Melanocyte of skin (primary cell): ENCODE results near the gene SFTPA2. TPM values are rescaled to one million over a fixed set of nuclear protein-coding genes. Genes with fewer than 3 reads are reported as not detected.

Experiments used
- small RNA-seq, 2 donors: library from RNA; depleted of rRNA; stranded (forward); fragments of <200 nt; gene quantifications; one replicate each; pipeline ENCODE3, GENCODE V24; 2012
- total RNA-seq, 2 donors: library from RNA; depleted of rRNA; stranded (reverse); fragments of >200 nt; gene quantifications; 2 replicates each; pipeline ENCODE4 v1.2.3, GENCODE V29; 2012

The SFTPA2 gene
- not detected for total RNA-seq

DNA sequence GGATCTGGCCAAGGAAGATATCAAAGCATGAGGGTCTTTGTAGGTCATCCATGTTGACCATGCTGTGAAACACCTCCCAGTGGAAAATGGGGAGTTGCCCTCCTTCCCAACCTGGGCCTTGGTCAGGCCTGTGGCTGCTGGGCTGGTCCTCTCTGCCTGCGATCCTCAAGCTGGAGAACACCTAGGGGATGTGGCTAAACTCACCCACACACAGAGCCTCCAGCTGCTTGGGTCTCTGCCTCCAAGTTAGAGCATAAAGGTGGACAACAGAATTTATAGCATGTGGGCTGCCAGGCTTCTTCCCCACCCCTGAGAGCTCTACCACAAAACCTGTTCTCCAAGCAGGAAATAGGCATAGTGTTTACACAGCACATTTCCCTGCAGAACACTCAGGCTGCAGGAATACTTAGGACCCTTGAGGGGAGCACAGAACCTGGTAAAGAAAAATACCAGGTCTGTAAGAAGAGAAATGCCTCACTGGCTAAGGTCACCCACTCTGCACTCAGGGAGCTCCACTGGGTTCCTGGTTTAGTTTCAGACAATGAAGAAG, at the start of gene SFTPA2:
SFTPA2 (minus strand) TSS at position 248 of the 550 bp plus-strand sequence. CDS start 924 bp downstream, outside the sequence.

DNA sequence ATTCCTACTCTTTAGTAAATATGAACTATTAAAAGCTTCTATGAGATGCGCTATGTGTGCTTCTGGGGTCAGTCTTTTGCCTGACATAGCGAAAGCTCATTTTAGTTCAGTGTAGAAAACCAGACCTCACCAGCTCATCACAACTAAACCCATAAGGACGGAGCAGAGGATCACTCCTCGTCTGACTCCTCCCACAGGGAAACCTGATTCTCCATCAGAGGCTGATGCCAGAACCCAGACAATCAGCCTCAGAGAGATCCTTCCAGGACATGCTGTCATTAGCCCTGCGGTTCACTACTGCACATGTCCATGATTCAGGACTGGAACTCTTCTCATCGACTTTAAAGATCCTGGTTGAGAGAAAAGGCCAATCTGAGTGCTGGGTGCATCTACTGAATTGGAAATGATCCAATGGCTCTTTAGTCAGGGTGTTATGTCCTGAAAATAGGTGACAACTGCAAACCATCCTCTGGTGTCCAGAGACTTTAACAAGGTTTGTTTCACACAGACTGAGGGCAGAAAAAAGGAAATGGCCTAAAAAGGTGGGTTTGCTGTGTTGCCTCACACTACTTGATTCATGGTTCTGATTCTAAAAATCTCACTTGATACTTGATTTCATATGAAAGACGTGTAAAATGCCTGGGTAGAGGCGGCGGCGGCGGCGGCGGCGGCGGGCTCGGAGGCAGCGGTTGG, 48.2 kb downstream of the SFTPA2 start, which contains the start of gene EIF5AL1:
EIF5AL1 (plus strand) TSS at position 643 of the 693 bp plus-strand sequence. CDS start 117 bp downstream, outside the sequence.

Small RNAs within 50 kb of the gene (small RNA-seq; reads per million reads assigned to genes)
- gene BX248123.2 (0 reads per million in 2 donors), gene RPS12P18 (0 reads per million in 2 donors)

Other genes starting within 250 kb of the SFTPA2 start
- 100 to 1,000 TPM in 1 of 2 donors, 10 to 100 TPM in 1; 61.6 to 122 TPM for gene PPIF, start 212.9 kb downstream of the SFTPA2 start, total RNA-seq
- 10 to 100 TPM; 27.0 to 28.2 TPM for gene ZCCHC24, start 114.8 kb downstream of the SFTPA2 start, total RNA-seq
- 1 to 10 TPM in 1 of 2 donors, under 1 TPM in 1; 1.00 to 1.0 TPM for gene EIF5AL1, start 47.9 kb downstream of the SFTPA2 start, total RNA-seq
- not detected for gene SFTPA1, start 50.5 kb upstream of the SFTPA2 start, total RNA-seq
- gene NUTM2B, start 142.8 kb upstream of the SFTPA2 start, total RNA-seq: 1 to 10 TPM in 1 of 2 donors, under 1 TPM in 1; 0.33 to 1.0 TPM